ENCODE results near the gene ICE1. TPM values are rescaled to one million over a fixed set of nuclear protein-coding genes. Genes with fewer than 3 reads are reported as not detected.
"Not testable (repeated sequence)": the region's sequence is repeated elsewhere in the genome, so short reads cannot be mapped to it uniquely, and the experiment has no call there.

Gene ICE1
- total RNA-seq, 2 donors from 2014 or later: 36.9 to 40.5 TPM

DNA sequence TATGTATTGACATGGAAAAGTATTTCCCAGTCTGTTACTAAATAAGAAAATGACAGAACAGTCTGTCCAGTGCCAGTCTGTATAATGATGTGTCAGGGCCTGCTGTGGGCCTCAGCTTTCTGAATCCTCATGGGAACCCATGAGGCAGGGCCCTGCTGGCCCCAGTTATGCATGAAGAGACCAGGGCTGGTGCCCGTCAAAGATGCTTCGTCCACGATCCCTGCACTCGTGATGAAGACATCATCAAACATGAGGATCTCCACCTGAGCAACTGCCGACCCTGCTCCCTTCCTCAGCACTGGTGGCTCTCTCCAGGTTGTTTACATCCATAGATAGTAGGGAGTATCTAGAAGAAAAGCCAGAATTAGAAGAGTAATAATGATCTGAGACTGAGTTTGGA lies 52.5 kb downstream of the ICE1 start:
- no peak overlapping the region for H3K4me3 Mint-ChIP-seq
- Histone ChIP-seq H3K9me3 (ENCODE audit: control insufficient read depth, low read length) (no peaks in the 10 kb centered on the region), H3K27me3 (ENCODE audit: control insufficient read depth, insufficient read depth, low read length, poor library complexity, severe bottlenecking) (no peaks in the 10 kb centered on the region), H3K4me3 (ENCODE audit: low read length) (no peak overlapping the region), H3K4me1 (ENCODE audit: control insufficient read depth, insufficient read depth, low read length) (no peaks in the 10 kb centered on the region), H3K36me3 (ENCODE audit: control insufficient read depth, insufficient read depth, low read length) (peaks cover 41% of the 10 kb centered on the region), H3K27ac (ENCODE audit: low read depth, low read length) (no peak overlapping the region), H3K9ac (ENCODE audit: extremely low read depth, low read length, poor library complexity, severe bottlenecking) (no peak overlapping the region)
- H3K27me3 Mint-ChIP-seq (ENCODE audit: insufficient read depth): no peaks in the 10 kb centered on the region
- no peak for DNase-seq
- WGBS, 2 experiments (ENCODE audit: insufficient coverage in 1 of 2, insufficient read length in 1 of 2): 95 to 100% methylated on average over 4 to 5 of the region's 5 CpGs
- H3K9me3 Mint-ChIP-seq: peaks cover 9% of the 10 kb centered on the region
- H3K4me1 Mint-ChIP-seq: no peaks in the 10 kb centered on the region
- peaks cover 65% of the 10 kb centered on the region for H3K36me3 Mint-ChIP-seq (ENCODE audit: low read depth)
- no peak overlapping the region for H3K27ac Mint-ChIP-seq
- TF ChIP-seq, protein P1, sequence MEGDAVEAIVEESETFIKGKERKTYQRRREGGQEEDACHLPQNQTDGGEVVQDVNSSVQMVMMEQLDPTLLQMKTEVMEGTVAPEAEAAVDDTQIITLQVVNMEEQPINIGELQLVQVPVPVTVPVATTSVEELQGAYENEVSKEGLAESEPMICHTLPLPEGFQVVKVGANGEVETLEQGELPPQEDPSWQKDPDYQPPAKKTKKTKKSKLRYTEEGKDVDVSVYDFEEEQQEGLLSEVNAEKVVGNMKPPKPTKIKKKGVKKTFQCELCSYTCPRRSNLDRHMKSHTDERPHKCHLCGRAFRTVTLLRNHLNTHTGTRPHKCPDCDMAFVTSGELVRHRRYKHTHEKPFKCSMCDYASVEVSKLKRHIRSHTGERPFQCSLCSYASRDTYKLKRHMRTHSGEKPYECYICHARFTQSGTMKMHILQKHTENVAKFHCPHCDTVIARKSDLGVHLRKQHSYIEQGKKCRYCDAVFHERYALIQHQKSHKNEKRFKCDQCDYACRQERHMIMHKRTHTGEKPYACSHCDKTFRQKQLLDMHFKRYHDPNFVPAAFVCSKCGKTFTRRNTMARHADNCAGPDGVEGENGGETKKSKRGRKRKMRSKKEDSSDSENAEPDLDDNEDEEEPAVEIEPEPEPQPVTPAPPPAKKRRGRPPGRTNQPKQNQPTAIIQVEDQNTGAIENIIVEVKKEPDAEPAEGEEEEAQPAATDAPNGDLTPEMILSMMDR (conservative IDR thresholded peaks at IDR 0.05): no peak

DNA sequence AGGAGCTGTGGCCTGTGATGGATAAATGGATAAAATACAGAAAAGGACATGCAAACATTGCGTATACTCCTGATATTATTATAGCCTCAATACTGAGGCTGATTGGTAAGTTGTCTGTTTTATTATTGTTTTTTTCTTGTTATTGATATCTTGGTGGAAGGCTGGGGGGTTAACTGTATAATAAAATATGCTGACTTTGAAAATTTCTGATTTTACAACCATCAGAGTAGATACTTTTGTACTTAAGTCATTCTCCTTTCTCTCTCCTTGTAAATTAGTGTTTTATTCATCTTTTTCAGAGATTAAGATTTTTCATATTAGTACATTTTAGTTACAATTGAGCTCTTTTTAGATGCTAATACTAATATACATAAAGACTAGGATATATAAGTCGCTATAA lies 53.5 kb downstream of the ICE1 start:
- WGBS, 2 experiments (ENCODE audit: insufficient coverage in 1 of 2, insufficient read length in 1 of 2): 100% methylated on average over 2 of the region's 2 CpGs; no CpG with 5 or more reads in 1 of the 2 experiments
- TF ChIP-seq, protein P1 (conservative IDR thresholded peaks at IDR 0.05): no peak
- no peaks in the 10 kb centered on the region for H3K4me1 Mint-ChIP-seq
- no peak overlapping the region for H3K27ac Mint-ChIP-seq
- Histone ChIP-seq H3K27ac (ENCODE audit: low read depth, low read length) (no peak overlapping the region), H3K36me3 (ENCODE audit: control insufficient read depth, insufficient read depth, low read length) (peaks cover 39% of the 10 kb centered on the region), H3K9ac (ENCODE audit: extremely low read depth, low read length, poor library complexity, severe bottlenecking) (no peak overlapping the region), H3K27me3 (ENCODE audit: control insufficient read depth, insufficient read depth, low read length, poor library complexity, severe bottlenecking) (no peaks in the 10 kb centered on the region), H3K4me3 (ENCODE audit: low read length) (no peak overlapping the region), H3K4me1 (ENCODE audit: control insufficient read depth, insufficient read depth, low read length) (no peaks in the 10 kb centered on the region), H3K9me3 (ENCODE audit: control insufficient read depth, low read length) (no peaks in the 10 kb centered on the region)
- H3K27me3 Mint-ChIP-seq (ENCODE audit: insufficient read depth): no peaks in the 10 kb centered on the region
- DNase-seq: no peak
- H3K9me3 Mint-ChIP-seq: peaks cover 9% of the 10 kb centered on the region
- H3K36me3 Mint-ChIP-seq (ENCODE audit: low read depth): peaks cover 66% of the 10 kb centered on the region
- H3K4me3 Mint-ChIP-seq: no peak overlapping the region

DNA sequence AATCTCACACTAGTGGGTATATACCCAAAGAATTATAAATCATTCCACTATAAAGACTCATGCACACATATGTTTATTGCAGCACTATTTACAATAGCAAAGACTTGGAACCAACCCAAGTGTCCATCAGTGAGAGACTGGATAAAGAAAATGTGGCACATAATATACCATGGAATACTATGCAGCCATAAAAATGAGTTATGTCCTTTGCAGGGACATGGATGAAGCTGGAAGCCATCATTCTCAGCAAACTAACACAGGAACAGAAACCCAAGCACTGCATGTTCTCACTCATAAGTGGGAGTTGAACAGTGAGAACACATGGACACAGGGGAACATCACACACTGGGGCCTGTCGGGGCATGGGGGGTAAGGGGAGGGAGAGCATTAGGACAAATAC lies 57.1 kb downstream of the ICE1 start:
- not testable (repeated sequence) for H3K4me3 Mint-ChIP-seq; H3K4me1 ChIP-seq (ENCODE audit: control insufficient read depth, insufficient read depth, low read length); H3K27ac Mint-ChIP-seq; H3K4me1 Mint-ChIP-seq; H3K27me3 ChIP-seq (ENCODE audit: control insufficient read depth, insufficient read depth, low read length, poor library complexity, severe bottlenecking); H3K9ac ChIP-seq (ENCODE audit: extremely low read depth, low read length, poor library complexity, severe bottlenecking); H3K9me3 Mint-ChIP-seq; H3K9me3 ChIP-seq (ENCODE audit: control insufficient read depth, low read length); DNase-seq; H3K27me3 Mint-ChIP-seq (ENCODE audit: insufficient read depth); H3K27ac ChIP-seq (ENCODE audit: low read depth, low read length); H3K4me3 ChIP-seq (ENCODE audit: low read length)
- H3K36me3 Mint-ChIP-seq (ENCODE audit: low read depth): peaks cover 61% of the 10 kb centered on the region
- WGBS, 2 experiments (ENCODE audit: insufficient coverage in 1 of 2, insufficient read length in 1 of 2): 94% methylated on average over 1 of the region's 1 CpG; no CpG with 5 or more reads in 1 of the 2 experiments
- H3K36me3 ChIP-seq (ENCODE audit: control insufficient read depth, insufficient read depth, low read length): peaks cover 42% of the 10 kb centered on the region

DNA sequence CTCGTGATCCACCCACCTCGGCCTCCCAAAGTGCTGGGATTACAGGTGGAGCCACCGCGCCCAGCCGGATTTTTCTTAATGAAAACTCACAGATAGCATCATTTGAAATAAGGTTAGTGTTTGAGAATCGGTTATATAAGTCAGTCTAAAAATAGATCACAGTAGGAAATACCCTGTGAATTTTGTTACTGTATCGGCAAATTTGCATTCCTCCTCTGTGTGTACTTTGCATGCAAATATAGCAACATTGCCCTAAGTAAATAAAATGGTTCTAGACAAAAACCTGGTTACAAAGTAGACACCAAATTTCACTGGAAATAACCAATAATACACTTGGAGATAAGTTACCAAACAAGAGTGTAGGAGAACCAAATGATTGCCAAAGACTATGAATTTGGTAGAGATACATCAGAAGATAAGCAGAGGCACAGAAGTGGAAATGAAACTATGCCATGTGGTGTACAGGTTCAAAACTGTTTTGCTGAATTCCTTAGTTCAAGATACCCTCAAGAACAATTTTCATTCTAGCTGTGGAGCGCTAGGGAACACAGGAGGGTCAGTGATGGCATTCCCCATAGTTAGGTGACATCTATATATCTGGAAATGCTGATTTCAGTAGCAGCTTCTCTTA lies 58.1 kb downstream of the ICE1 start:
- Mint-ChIP-seq H3K4me1 (peaks cover 8% of the 10 kb centered on the region), H3K36me3 (ENCODE audit: low read depth) (peaks cover 54% of the 10 kb centered on the region), H3K9me3 (peaks cover 9% of the 10 kb centered on the region), H3K27ac (no peak overlapping the region), H3K27me3 (ENCODE audit: insufficient read depth) (no peaks in the 10 kb centered on the region), H3K4me3 (no peak overlapping the region)
- no peak overlapping the region for H3K4me3 ChIP-seq (ENCODE audit: low read length)
- no peaks in the 10 kb centered on the region for H3K4me1 ChIP-seq (ENCODE audit: control insufficient read depth, insufficient read depth, low read length)
- no peaks in the 10 kb centered on the region for H3K9me3 ChIP-seq (ENCODE audit: control insufficient read depth, low read length)
- TF ChIP-seq, protein P1 (conservative IDR thresholded peaks at IDR 0.05): no peak
- peaks cover 38% of the 10 kb centered on the region for H3K36me3 ChIP-seq (ENCODE audit: control insufficient read depth, insufficient read depth, low read length)
- H3K9ac ChIP-seq (ENCODE audit: extremely low read depth, low read length, poor library complexity, severe bottlenecking): no peak overlapping the region
- WGBS, 2 experiments (ENCODE audit: insufficient coverage in 1 of 2, insufficient read length in 1 of 2): 90 to 95% methylated on average over 6 to 8 of the region's 8 CpGs
- DNase-seq: no peak
- H3K27me3 ChIP-seq (ENCODE audit: control insufficient read depth, insufficient read depth, low read length, poor library complexity, severe bottlenecking): no peaks in the 10 kb centered on the region
- H3K27ac ChIP-seq (ENCODE audit: low read depth, low read length): no peak overlapping the region
